Measurements from ENCODE around the gene CENPN.

The CENPN gene

GRCh38 chr16:81077076-81077940 lies 70.3 kb downstream of the CENPN start, which contains the start of gene C16orf46:
TSS of gene C16orf46 (minus strand) at chr16:81077238. CDS start at chr16:81063955, 13,283 bp downstream.
- peak within 1 kb of the TSS; percentile 87 for H3K27ac Mint-ChIP-seq
- H3K36me3 Mint-ChIP-seq, result no peaks in the 10 kb centered on the region
- peak within 1 kb of the TSS; percentile 39 for H3K4me3 Mint-ChIP-seq
- no peaks in the 10 kb centered on the region for H3K9me3 Mint-ChIP-seq
- H3K4me1 Mint-ChIP-seq, result no peaks in the 10 kb centered on the region
- H3K27me3 Mint-ChIP-seq, result no peaks in the 10 kb centered on the region

- Mint-ChIP-seq H3K4me3 (no peak overlapping the region), H3K27me3 (no peaks in the 10 kb centered on the region), H3K9me3 (no peaks in the 10 kb centered on the region), H3K27ac (no peak overlapping the region), H3K4me1 (no peaks in the 10 kb centered on the region), H3K36me3 (no peaks in the 10 kb centered on the region)
These were observed 73.2 kb downstream of the CENPN start for GRCh38 chr16:81080233-81080632.

GRCh38 chr16:81081014-81081413 lies 74.0 kb downstream of the CENPN start:
- Mint-ChIP-seq H3K9me3 (no peaks in the 10 kb centered on the region), H3K4me1 (no peaks in the 10 kb centered on the region), H3K4me3 (no peak overlapping the region), H3K36me3 (no peaks in the 10 kb centered on the region), H3K27ac (no peak overlapping the region), H3K27me3 (no peaks in the 10 kb centered on the region)
